ENCODE data around the gene LILRA2. TPM values are rescaled to one million over a fixed set of nuclear protein-coding genes. Genes with fewer than 3 reads are reported as not detected.

LILRA2 gene
- total and polyA plus RNA-seq, 2 experiments from 2014 or later, result not detected

GRCh38 chr19:54526972-54527371, 46.6 kb upstream of the LILRA2 start:
- H3K36me3 ChIP-seq (ENCODE audit: insufficient read depth), result peaks cover 3% of the 10 kb centered on the region; the same call in 1 of the 2 replicates
- H3K27me3 Mint-ChIP-seq (ENCODE audit: insufficient read depth, low read depth, poor library complexity), result peaks cover 3% of the 10 kb centered on the region
- no peak overlapping the region for H3K4me3 Mint-ChIP-seq
- no peak overlapping the region for H3K4me3 ChIP-seq
- no peaks in the 10 kb centered on the region; the same call in 1 of the 2 replicates for H3K9me2 ChIP-seq (ENCODE audit: insufficient read depth)
- no peak overlapping the region for H2AFZ ChIP-seq
- H3K27ac Mint-ChIP-seq, result no peak overlapping the region
- TF ChIP-seq ZNF114 (CRISPR knock-in tag; IDR thresholded peaks at IDR 0.05) (no peak), JUNB (IDR thresholded peaks at IDR 0.05; ENCODE audit: unreplicated experiment) (no peak), NANOG (IDR thresholded peaks at IDR 0.05; ENCODE audit: borderline replicate concordance) (no peak), STAT1 (IDR thresholded peaks at IDR 0.05; ENCODE audit: unreplicated experiment) (no peak), ETS1 (IDR thresholded peaks at IDR 0.05) (no peak), REST (IDR thresholded peaks at IDR 0.05; ENCODE audit: unreplicated experiment) (no peak), ZNF331 (CRISPR knock-in tag; IDR thresholded peaks at IDR 0.05; ENCODE audit: low read depth) (no peak), ZNF462 (CRISPR knock-in tag; IDR thresholded peaks at IDR 0.05) (no peak), EZH2 (IDR thresholded peaks at IDR 0.05; ENCODE audit: low read depth, unreplicated experiment) (no peak), CTCF (conservative IDR thresholded peaks at IDR 0.05; ENCODE audit: low read depth in 2 of 2) (no peak), POLR2AphosphoS5 (IDR thresholded peaks at IDR 0.05; ENCODE audit: low read depth) (no peak)
- H3K36me3 Mint-ChIP-seq (ENCODE audit: low read depth), result peaks cover 46% of the 10 kb centered on the region
- H3K27me3 ChIP-seq (ENCODE audit: insufficient read depth), result no peaks in the 10 kb centered on the region
- no peaks in the 10 kb centered on the region for H3K79me2 ChIP-seq (replicated peaks; ENCODE audit: insufficient read depth)
- no peaks in the 10 kb centered on the region for H3K4me1 Mint-ChIP-seq
- ATAC-seq (no peak), DNase-seq (ENCODE audit: low spot score) (no peak)
- no peaks in the 10 kb centered on the region for H4K20me1 ChIP-seq (replicated peaks; ENCODE audit: insufficient read depth)
- peaks cover 97% of the 10 kb centered on the region for H3K9me3 Mint-ChIP-seq
- no peak overlapping the region for H3K4me2 ChIP-seq
- H3F3A ChIP-seq (replicated peaks; ENCODE audit: low read depth), result no peaks in the 10 kb centered on the region
- H3K4me1 ChIP-seq (ENCODE audit: insufficient read depth), result no peaks in the 10 kb centered on the region
- no peak overlapping the region for H3K27ac ChIP-seq (ENCODE audit: low read depth)
